HEK293 (cell line): Measurements from ENCODE around the gene SOX6.

Source experiments
- CTCF ChIA-PET: fragments of 350-600 bp; formaldehyde crosslinking; extraction: SDS; loops from one replicate; lab custom pipeline; 2021; ENCODE audit warnings: antibody characterized with exemption; lab: Yijun Ruan, JAX
- POLR2A ChIA-PET: fragments of 300-600 bp; formaldehyde crosslinking; extraction: SDS; loops from one replicate; lab custom pipeline; 2020; ENCODE audit warnings: antibody characterized with exemption, inconsistent platforms; lab: Yijun Ruan, JAX
- H3K27ac ChIP-seq: fragments of 200-500 bp; sonication (Bioruptor generic); 2 replicates; pipeline ENCODE4 v1.5.1; 2014; ENCODE audit warnings: low read depth, low read length, control low read depth, inconsistent platforms; ENCODE audit errors: extremely low read depth
- H3K36me3 ChIP-seq, 2 experiments: fragments of 200-500 bp in 1 of 2; sonication (Bioruptor generic) in 1 of 2; 1 replicate in 1 of 2; 2 replicates in 1 of 2; pipeline ENCODE4 v1.5.1; 2014 to 2017; ENCODE audit warnings: inconsistent platforms in 2 of 2, low read length in 2 of 2; ENCODE audit not compliant: control insufficient read depth in 2 of 2, insufficient read depth in 1 of 2
- H3K4me1 ChIP-seq: fragments of 200-500 bp; sonication (Bioruptor generic); 2 replicates; pipeline ENCODE4 v1.5.1; 2014; ENCODE audit warnings: mild to moderate bottlenecking, low read length, inconsistent platforms; ENCODE audit not compliant: control insufficient read depth, insufficient read depth
- H3K4me3 ChIP-seq: 2 replicates; pipeline ENCODE4 v1.5.1; 2011; ENCODE audit warnings: low read depth, mild to moderate bottlenecking, control low read depth, low read length, moderate library complexity
- H3K9me3 ChIP-seq: fragments of 200-500 bp; sonication (Bioruptor generic); 2 replicates; pipeline ENCODE4 v1.5.1; 2014; ENCODE audit warnings: low read depth, low read length, inconsistent platforms; ENCODE audit not compliant: control insufficient read depth, insufficient read depth
- HOXC10 ChIP-seq: sonication (generic); formaldehyde crosslinking; IDR thresholded peaks from 2 replicates; pipeline ENCODE4 v1.8.1; 2023; ENCODE audit warnings: mild to moderate bottlenecking, missing genetic modification reagents
- HOXD13 ChIP-seq: sonication (generic); formaldehyde crosslinking; IDR thresholded peaks from 2 replicates; pipeline ENCODE4 v1.8.0; 2022; ENCODE audit warnings: missing genetic modification reagents, borderline replicate concordance
- KLF1 ChIP-seq: fragments of 450-650 bp; formaldehyde crosslinking; IDR thresholded peaks from 2 replicates; pipeline ENCODE4 v1.5.1; 2016; ENCODE audit warnings: missing biosample characterization, missing genetic modification characterization
- KLF16 ChIP-seq: fragments of 450-650 bp; formaldehyde crosslinking; IDR thresholded peaks from 2 replicates; pipeline ENCODE4 v1.5.1; 2017; ENCODE audit warnings: missing biosample characterization, missing genetic modification characterization
- KLF9 ChIP-seq: fragments of 450-650 bp; formaldehyde crosslinking; IDR thresholded peaks from 2 replicates; pipeline ENCODE4 v1.5.1; 2016; ENCODE audit warnings: missing biosample characterization, missing genetic modification characterization, low read depth
- PRDM1 ChIP-seq: fragments of 450-650 bp; formaldehyde crosslinking; IDR thresholded peaks from 2 replicates; pipeline ENCODE4; 2016; ENCODE audit warnings: missing biosample characterization, missing genetic modification characterization
- TRIM28 ChIP-seq: IDR thresholded peaks from 2 replicates; pipeline ENCODE4 v1.6.1; 2011; ENCODE audit warnings: low read length, control low read depth, borderline replicate concordance
- ZBTB21 ChIP-seq: fragments of 450-650 bp; formaldehyde crosslinking; IDR thresholded peaks from 2 replicates; pipeline ENCODE4 v1.5.1; 2017; ENCODE audit warnings: missing biosample characterization, missing genetic modification characterization
- ZBTB7A ChIP-seq: fragments of 450-650 bp; formaldehyde crosslinking; IDR thresholded peaks from 2 replicates; pipeline ENCODE4 v1.5.1; 2016; ENCODE audit warnings: low read depth, missing biosample characterization, missing genetic modification characterization
- ZNF132 ChIP-seq: fragments of 450-650 bp; formaldehyde crosslinking; IDR thresholded peaks from 2 replicates; pipeline ENCODE4 v1.5.1; 2017; ENCODE audit warnings: missing biosample characterization, missing genetic modification characterization, borderline replicate concordance
- ZNF157 ChIP-seq: fragments of 450-650 bp; formaldehyde crosslinking; IDR thresholded peaks from 2 replicates; pipeline ENCODE4 v1.5.1; 2016; ENCODE audit warnings: missing biosample characterization, missing genetic modification characterization
- ZNF175 ChIP-seq: fragments of 450-650 bp; formaldehyde crosslinking; IDR thresholded peaks from 2 replicates; pipeline ENCODE4 v1.5.1; 2016; ENCODE audit warnings: missing biosample characterization, missing genetic modification characterization
- ZNF202 ChIP-seq: fragments of 450-650 bp; formaldehyde crosslinking; IDR thresholded peaks from 2 replicates; pipeline ENCODE4 v1.5.1; 2016; ENCODE audit warnings: missing biosample characterization, missing genetic modification characterization, borderline replicate concordance
- ZNF214 ChIP-seq: fragments of 450-650 bp; formaldehyde crosslinking; IDR thresholded peaks from 2 replicates; pipeline ENCODE4 v1.5.1; 2017; ENCODE audit warnings: missing biosample characterization, mild to moderate bottlenecking, missing genetic modification characterization, borderline replicate concordance
- ZNF239 ChIP-seq: fragments of 450-650 bp; formaldehyde crosslinking; IDR thresholded peaks from 2 replicates; pipeline ENCODE4 v1.5.1; 2016; ENCODE audit warnings: missing biosample characterization, missing genetic modification characterization
- ZNF426 ChIP-seq: fragments of 450-650 bp; formaldehyde crosslinking; IDR thresholded peaks from 2 replicates; pipeline ENCODE4 v1.5.1; 2017; ENCODE audit warnings: missing biosample characterization, missing genetic modification characterization, mild to moderate bottlenecking, inconsistent platforms, moderate library complexity
- ZNF48 ChIP-seq: fragments of 450-650 bp; formaldehyde crosslinking; IDR thresholded peaks from 2 replicates; pipeline ENCODE4 v1.5.1; 2016; ENCODE audit warnings: missing biosample characterization, missing genetic modification characterization
- ZNF549 ChIP-seq: fragments of 450-650 bp; IDR thresholded peaks from 2 replicates; pipeline ENCODE4 v1.5.1; 2018; ENCODE audit warnings: missing biosample characterization, missing genetic modification characterization, mild to moderate bottlenecking, inconsistent platforms, moderate library complexity
- ZNF585B ChIP-seq: fragments of 450-650 bp; formaldehyde crosslinking; IDR thresholded peaks from 2 replicates; pipeline ENCODE4 v1.5.1; 2016; ENCODE audit warnings: missing biosample characterization, missing genetic modification characterization
- ZNF596 ChIP-seq: fragments of 450-650 bp; IDR thresholded peaks from 2 replicates; pipeline ENCODE4 v1.5.0; 2018; ENCODE audit warnings: missing biosample characterization, mild to moderate bottlenecking, missing genetic modification characterization, moderate library complexity
- ZNF707 ChIP-seq: fragments of 450-650 bp; formaldehyde crosslinking; IDR thresholded peaks from 2 replicates; pipeline ENCODE4 v1.5.1; 2016; ENCODE audit warnings: missing biosample characterization, missing genetic modification characterization
- ZNF747 ChIP-seq: fragments of 450-650 bp; formaldehyde crosslinking; IDR thresholded peaks from 2 replicates; pipeline ENCODE4 v1.5.1; 2016; ENCODE audit warnings: missing biosample characterization, missing genetic modification characterization
- TF ChIP-seq, protein P1 (sequence below): fragments of 450-650 bp; formaldehyde crosslinking; IDR thresholded peaks from 2 replicates; pipeline ENCODE4 v1.5.1; 2016; ENCODE audit warnings: missing biosample characterization, missing genetic modification characterization
- TF ChIP-seq, protein P2 (sequence below): fragments of 450-650 bp; formaldehyde crosslinking; IDR thresholded peaks from 2 replicates; pipeline ENCODE4 v1.5.1; 2016; ENCODE audit warnings: missing biosample characterization, missing genetic modification characterization
- TF ChIP-seq, protein P3 (sequence below): fragments of 450-650 bp; formaldehyde crosslinking; IDR thresholded peaks from 2 replicates; pipeline ENCODE4 v1.5.1; 2016; ENCODE audit warnings: missing biosample characterization, missing genetic modification characterization, borderline replicate concordance

SOX6 gene

GRCh38 chr11:16155448-16155847 is 200.9 kb downstream of the SOX6 start:
- no peak for TF ChIP-seq KLF16 (tag by site-specific recombination)
- TF ChIP-seq PRDM1 (tag by site-specific recombination) = no peak
- TF ChIP-seq ZNF202 (tag by site-specific recombination) = no peak
- TF ChIP-seq ZNF157 (tag by site-specific recombination) = no peak
- TF ChIP-seq KLF9 (tag by site-specific recombination) = no peak
- TF ChIP-seq ZNF549 (tag by site-specific recombination) = no peak
- TF ChIP-seq, protein P1, sequence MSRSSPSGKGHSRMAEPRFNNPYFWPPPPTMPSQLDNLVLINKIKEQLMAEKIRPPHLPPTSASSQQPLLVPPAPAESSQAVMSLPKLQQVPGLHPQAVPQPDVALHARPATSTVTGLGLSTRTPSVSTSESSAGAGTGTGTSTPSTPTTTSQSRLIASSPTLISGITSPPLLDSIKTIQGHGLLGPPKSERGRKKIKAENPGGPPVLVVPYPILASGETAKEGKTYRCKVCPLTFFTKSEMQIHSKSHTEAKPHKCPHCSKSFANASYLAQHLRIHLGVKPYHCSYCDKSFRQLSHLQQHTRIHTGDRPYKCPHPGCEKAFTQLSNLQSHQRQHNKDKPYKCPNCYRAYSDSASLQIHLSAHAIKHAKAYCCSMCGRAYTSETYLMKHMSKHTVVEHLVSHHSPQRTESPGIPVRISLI (tag by site-specific recombination) = no peak
- ChIA-PET POLR2A (no interaction called here), CTCF (interaction anchor here (0.6 kb wide), 1 partner anchor 1613 kb away, joined by 5 read pairs; no protein-coding TSS in a partner anchor)
- no peaks in the 10 kb centered on the region for H3K36me3 ChIP-seq
- no peaks in the 10 kb centered on the region for H3K4me1 ChIP-seq
- H3K27ac ChIP-seq = no peak overlapping the region
- H3K4me3 ChIP-seq = no peak overlapping the region
- no peaks in the 10 kb centered on the region for H3K9me3 ChIP-seq

DNA sequence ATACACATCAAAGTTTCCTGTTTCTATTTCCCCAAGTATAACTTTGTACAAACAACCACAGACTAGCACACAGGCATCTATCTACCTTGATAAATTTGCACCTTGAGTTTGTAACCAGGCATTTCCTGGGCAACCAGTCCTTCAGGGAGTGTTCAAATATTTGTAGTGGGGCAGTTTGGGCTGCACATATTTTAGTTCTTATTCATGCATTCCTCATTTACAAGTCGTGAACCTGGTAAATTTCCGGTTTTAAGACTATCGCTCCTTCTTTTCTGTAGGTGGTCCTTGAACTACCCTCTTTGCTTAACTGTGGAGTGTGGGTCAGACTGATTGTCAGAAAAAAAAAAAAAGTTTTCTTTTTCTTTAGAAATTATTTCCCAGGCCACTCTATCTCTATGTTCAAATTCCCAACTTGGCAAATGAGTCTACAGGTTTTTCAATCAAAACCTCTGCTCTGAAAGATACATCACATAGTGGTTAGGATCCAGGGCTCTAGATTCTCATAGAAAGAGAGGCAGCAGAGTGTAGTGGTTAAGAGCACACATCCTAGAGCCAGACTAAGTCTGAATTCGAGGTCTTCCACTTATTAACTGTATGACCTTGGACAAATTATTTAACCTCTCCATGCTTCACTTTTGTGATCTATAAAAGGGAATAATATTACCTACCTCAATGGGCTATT is 201.5 kb downstream of the SOX6 start:
- no peak overlapping the region for H3K4me3 ChIP-seq
- POLR2A ChIA-PET = no interaction called here
- no peak for TF ChIP-seq TRIM28
- TF ChIP-seq ZNF585B = no peak
- TF ChIP-seq, protein P2, sequence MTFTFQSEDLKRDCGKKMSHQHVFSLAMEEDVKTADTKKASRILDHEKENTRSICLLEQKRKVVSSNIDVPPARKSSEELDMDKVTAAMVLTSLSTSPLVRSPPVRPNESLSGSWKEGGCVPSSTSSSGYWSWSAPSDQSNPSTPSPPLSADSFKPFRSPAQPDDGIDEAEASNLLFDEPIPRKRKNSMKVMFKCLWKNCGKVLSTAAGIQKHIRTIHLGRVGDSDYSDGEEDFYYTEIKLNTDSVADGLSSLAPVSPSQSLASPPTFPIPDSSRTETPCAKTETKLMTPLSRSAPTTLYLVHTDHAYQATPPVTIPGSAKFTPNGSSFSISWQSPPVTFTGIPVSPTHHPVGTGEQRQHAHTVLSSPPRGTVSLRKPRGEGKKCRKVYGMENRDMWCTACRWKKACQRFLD = no peak
- TF ChIP-seq, all 188 proteins: peak for 0
- Histone ChIP-seq H3K9me3 (no peaks in the 10 kb centered on the region), H3K4me1 (no peaks in the 10 kb centered on the region), H3K27ac (no peak overlapping the region), H3K36me3 (no peaks in the 10 kb centered on the region)
- CTCF ChIA-PET = interaction anchor here (0.6 kb wide), 1 partner anchor 1612 kb away, joined by 5 read pairs; no protein-coding TSS in a partner anchor

DNA sequence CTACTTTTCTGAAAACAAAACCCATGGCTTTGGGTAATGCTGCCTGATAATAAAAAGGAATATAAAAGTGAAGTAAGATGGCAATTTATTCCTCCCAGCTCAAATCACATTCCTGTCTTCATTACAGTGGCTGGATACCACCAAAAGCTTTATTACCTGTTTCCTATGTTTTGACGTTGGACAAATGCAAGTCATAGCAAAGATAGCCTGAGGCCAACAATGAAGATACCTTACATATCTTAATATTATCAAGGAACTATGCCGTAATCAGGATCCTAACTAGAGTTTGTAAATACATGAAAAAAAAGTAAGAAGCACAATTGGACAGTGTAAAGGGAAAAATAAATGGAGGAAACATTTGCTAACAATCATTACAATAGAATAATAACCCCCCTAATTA is 202.4 kb downstream of the SOX6 start:
- POLR2A ChIA-PET = no interaction called here
- H3K36me3 ChIP-seq = no peaks in the 10 kb centered on the region
- no peak overlapping the region for H3K4me3 ChIP-seq
- CTCF ChIA-PET = no interaction called here
- no peaks in the 10 kb centered on the region; the same call in 1 of the 2 replicates for H3K4me1 ChIP-seq
- H3K27ac ChIP-seq = no peak overlapping the region
- no peaks in the 10 kb centered on the region for H3K9me3 ChIP-seq
- TF ChIP-seq ZNF707 (tag by site-specific recombination) (no peak), ZNF747 (tag by site-specific recombination) (no peak), KLF1 (no peak), ZNF175 (no peak), ZNF596 (tag by site-specific recombination) (no peak), ZNF132 (tag by site-specific recombination) (no peak), ZNF48 (tag by site-specific recombination) (no peak), ZNF214 (tag by site-specific recombination) (no peak), ZNF426 (tag by site-specific recombination) (no peak), HOXD13 (no peak), HOXC10 (CRISPR knock-in tag) (no peak), ZNF585B (no peak), ZBTB21 (tag by site-specific recombination) (no peak), ZBTB7A (tag by site-specific recombination) (no peak), ZNF239 (no peak)
- TF ChIP-seq, protein P3, sequence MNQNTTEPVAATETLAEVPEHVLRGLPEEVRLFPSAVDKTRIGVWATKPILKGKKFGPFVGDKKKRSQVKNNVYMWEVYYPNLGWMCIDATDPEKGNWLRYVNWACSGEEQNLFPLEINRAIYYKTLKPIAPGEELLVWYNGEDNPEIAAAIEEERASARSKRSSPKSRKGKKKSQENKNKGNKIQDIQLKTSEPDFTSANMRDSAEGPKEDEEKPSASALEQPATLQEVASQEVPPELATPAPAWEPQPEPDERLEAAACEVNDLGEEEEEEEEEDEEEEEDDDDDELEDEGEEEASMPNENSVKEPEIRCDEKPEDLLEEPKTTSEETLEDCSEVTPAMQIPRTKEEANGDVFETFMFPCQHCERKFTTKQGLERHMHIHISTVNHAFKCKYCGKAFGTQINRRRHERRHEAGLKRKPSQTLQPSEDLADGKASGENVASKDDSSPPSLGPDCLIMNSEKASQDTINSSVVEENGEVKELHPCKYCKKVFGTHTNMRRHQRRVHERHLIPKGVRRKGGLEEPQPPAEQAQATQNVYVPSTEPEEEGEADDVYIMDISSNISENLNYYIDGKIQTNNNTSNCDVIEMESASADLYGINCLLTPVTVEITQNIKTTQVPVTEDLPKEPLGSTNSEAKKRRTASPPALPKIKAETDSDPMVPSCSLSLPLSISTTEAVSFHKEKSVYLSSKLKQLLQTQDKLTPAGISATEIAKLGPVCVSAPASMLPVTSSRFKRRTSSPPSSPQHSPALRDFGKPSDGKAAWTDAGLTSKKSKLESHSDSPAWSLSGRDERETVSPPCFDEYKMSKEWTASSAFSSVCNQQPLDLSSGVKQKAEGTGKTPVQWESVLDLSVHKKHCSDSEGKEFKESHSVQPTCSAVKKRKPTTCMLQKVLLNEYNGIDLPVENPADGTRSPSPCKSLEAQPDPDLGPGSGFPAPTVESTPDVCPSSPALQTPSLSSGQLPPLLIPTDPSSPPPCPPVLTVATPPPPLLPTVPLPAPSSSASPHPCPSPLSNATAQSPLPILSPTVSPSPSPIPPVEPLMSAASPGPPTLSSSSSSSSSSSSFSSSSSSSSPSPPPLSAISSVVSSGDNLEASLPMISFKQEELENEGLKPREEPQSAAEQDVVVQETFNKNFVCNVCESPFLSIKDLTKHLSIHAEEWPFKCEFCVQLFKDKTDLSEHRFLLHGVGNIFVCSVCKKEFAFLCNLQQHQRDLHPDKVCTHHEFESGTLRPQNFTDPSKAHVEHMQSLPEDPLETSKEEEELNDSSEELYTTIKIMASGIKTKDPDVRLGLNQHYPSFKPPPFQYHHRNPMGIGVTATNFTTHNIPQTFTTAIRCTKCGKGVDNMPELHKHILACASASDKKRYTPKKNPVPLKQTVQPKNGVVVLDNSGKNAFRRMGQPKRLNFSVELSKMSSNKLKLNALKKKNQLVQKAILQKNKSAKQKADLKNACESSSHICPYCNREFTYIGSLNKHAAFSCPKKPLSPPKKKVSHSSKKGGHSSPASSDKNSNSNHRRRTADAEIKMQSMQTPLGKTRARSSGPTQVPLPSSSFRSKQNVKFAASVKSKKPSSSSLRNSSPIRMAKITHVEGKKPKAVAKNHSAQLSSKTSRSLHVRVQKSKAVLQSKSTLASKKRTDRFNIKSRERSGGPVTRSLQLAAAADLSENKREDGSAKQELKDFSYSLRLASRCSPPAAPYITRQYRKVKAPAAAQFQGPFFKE (tag by site-specific recombination) = no peak
